OCI-LY7 (cell line): ENCODE data around the gene TYMP. TPM values are rescaled to one million over a fixed set of nuclear protein-coding genes. Genes with fewer than 3 reads are reported as not detected.

Source experiments
- BruUV-seq: library from RNA; stranded (reverse); fragments of 400-500 nt; replicated peaks from 2 replicates; lab custom pipeline; 2021; lab: Mats Ljungman, UMichigan
- CTCF ChIA-PET: fragments of 300-600 bp; sonication (Branson Sonifier 250); formaldehyde crosslinking; loops from one replicate; lab custom pipeline; 2022; ENCODE audit warnings: antibody characterized with exemption; ENCODE audit not compliant: unreplicated experiment; lab: Charles Lee
- POLR2A ChIA-PET: fragments of 300-600 bp; sonication (Branson Sonifier 250); formaldehyde crosslinking; loops from one replicate; lab custom pipeline; 2022; ENCODE audit warnings: antibody characterized with exemption; lab: Charles Lee
- DNase-seq: peaks from one replicate; pipeline ENCODE4 v3.0.0-alpha.2; 2015; ENCODE audit warnings: low spot score
- H2AFZ ChIP-seq: fragments of 200-600 bp; sonication (generic), shearing (Covaris generic); 2 replicates; pipeline ENCODE4 v1.6.1; 2014; ENCODE audit warnings: mild to moderate bottlenecking, antibody characterized with exemption, low read length, moderate library complexity
- H3K27ac ChIP-seq: fragments of 200-600 bp; sonication (generic); 2 replicates; pipeline ENCODE4 v1.5.1; 2014; ENCODE audit warnings: mixed run types, low read depth, mild to moderate bottlenecking, moderate library complexity, low read length, inconsistent platforms; ENCODE audit not compliant: poor library complexity, severe bottlenecking
- H3K36me3 ChIP-seq: fragments of 200-600 bp; sonication (generic); 2 replicates; pipeline ENCODE4 v1.6.1; 2014; ENCODE audit warnings: mild to moderate bottlenecking, antibody characterized with exemption, low read length, moderate library complexity, mixed read lengths; ENCODE audit not compliant: insufficient read depth
- H3K4me1 ChIP-seq: fragments of 200-600 bp; sonication (generic); 2 replicates; pipeline ENCODE4 v1.5.1; 2014; ENCODE audit warnings: mild to moderate bottlenecking, low read length; ENCODE audit not compliant: insufficient read depth, poor library complexity, severe bottlenecking
- H3K4me2 ChIP-seq: fragments of 200-600 bp; sonication (generic); 2 replicates; pipeline ENCODE4 v1.6.1; 2014; ENCODE audit warnings: mild to moderate bottlenecking, low read length
- H3K4me3 ChIP-seq: fragments of 200-600 bp; sonication (generic); 2 replicates; pipeline ENCODE4 v1.5.1; 2014; ENCODE audit warnings: mild to moderate bottlenecking, low read depth, low read length; ENCODE audit not compliant: poor library complexity, severe bottlenecking
- H3K79me2 ChIP-seq: fragments of 200-600 bp; sonication (generic); 2 replicates; pipeline ENCODE4 v1.6.1; 2016; ENCODE audit warnings: low read depth, mild to moderate bottlenecking, low read length, moderate library complexity, mixed read lengths; ENCODE audit not compliant: insufficient read depth
- H3K9me2 ChIP-seq: fragments of 200-600 bp; sonication (generic); 2 replicates; pipeline ENCODE4 v1.6.1; 2016; ENCODE audit warnings: mild to moderate bottlenecking, low read length, mixed read lengths; ENCODE audit not compliant: insufficient read depth
- H3K9me3 ChIP-seq: fragments of 200-600 bp; sonication (generic); 2 replicates; pipeline ENCODE4 v1.6.1; 2014; ENCODE audit warnings: mild to moderate bottlenecking, mixed run types, low read length, mixed read lengths
- H4K20me1 ChIP-seq: fragments of 200-600 bp; sonication (generic); 2 replicates; pipeline ENCODE4 v1.6.1; 2014; ENCODE audit warnings: mild to moderate bottlenecking, antibody characterized with exemption, low read length, moderate library complexity, mixed read lengths; ENCODE audit not compliant: insufficient read depth
- CTCF ChIP-seq: fragments of 200-600 bp; sonication (generic); conservative IDR thresholded peaks from 2 replicates; pipeline ENCODE4 v1.5.1; 2014; ENCODE audit warnings: mild to moderate bottlenecking, antibody characterized with exemption, low read length, moderate library complexity, mixed read lengths
- EZH2phosphoT487 ChIP-seq: fragments of 200-600 bp; sonication (generic); IDR thresholded peaks from 2 replicates; pipeline ENCODE4 v1.6.1; 2018; ENCODE audit warnings: low read depth, borderline replicate concordance, mild to moderate bottlenecking, mixed run types, antibody characterized with exemption, low read length, moderate library complexity, mixed read lengths
- intact Hi-C: fragments of 100-400 bp; cut with micrococcal nuclease; formaldehyde crosslinking; loops from one replicate; pipeline ENCODE4 v1.10.0; 2022; ENCODE audit not compliant: unreplicated experiment
- total RNA-seq, 2 experiments: library from RNA; depleted of rRNA in 1 of 2; stranded (reverse); fragments of >200 nt in 1 of 2; shearing (Covaris generic) in 1 of 2; gene quantifications; 2 replicates each; pipeline ENCODE4 v1.2.3, GENCODE V29; 2014 to 2022

Gene TYMP
- total RNA-seq, 2 experiments from 2014 or later, result 3.9 to 4.0 TPM

GRCh38 chr22:50505276-50505775 is 24.5 kb downstream of the TYMP start:
- Histone ChIP-seq H3K36me3 (peaks cover 24% of the 10 kb centered on the region; the same call in 1 of the 2 replicates), H3K27ac (no peak overlapping the region), H3K9me3 (no peaks in the 10 kb centered on the region), H2AFZ (no peak overlapping the region), H3K4me1 (peaks cover 22% of the 10 kb centered on the region), H3K79me2 (peaks cover 27% of the 10 kb centered on the region), H3K4me2 (no peak overlapping the region), H3K9me2 (no peaks in the 10 kb centered on the region), H4K20me1 (peaks cover 4% of the 10 kb centered on the region; the same call in 1 of the 2 replicates), H3K4me3 (no peak overlapping the region)
- intact Hi-C loops, result loop anchor here (5.0 to 10.0 kb wide), 2 partner anchors 233 to 261 kb away; partner anchors contain the start of genes MAPK11 and TUBGCP6
- ChIA-PET POLR2A (no interaction called here), CTCF (no interaction called here)
- TF ChIP-seq EZH2phosphoT487 (no peak), CTCF (no peak)
- DNase-seq, result no peak
- BruUV-seq, result no TSS peak

DNA sequence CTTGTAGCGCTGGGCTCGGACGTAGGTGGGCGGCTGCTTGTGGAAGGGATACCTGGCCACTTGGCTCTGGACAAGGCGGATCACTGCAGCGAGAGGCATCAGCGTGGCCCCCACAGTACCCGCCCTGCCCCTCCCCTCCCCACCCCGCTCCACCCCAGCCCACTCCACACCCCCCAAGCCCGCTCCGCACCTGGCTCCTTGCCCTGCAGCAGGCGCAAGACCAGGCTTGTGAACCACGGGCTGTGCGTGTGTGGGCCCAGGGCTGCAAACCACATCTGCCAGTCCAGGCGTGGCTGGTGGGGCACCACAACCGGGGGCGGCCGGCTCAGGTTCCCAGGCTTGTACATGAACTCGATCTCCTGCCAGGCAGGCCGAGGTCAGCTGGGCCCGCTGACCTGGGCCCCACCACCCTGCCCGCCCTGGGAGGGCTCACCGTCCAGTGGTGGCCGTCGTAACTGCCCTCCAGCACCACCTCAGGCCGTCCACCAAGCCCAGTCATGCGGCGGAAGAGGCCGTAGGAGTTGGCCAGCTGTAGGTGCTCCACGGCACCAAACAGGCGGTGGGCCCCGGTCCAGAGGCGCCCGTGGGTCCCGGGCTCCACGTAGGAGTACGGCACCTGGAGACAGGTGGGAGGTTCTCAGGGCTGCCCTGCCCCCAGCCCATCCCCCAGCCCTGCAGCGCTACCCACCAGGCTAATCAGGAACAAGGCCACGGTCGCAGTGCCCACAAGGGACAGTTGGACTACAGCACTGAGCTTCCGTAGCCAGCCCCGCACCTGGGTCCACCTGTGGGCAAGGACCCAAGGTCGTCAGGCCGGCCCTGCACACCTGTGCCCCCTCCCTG is 25.2 kb downstream of the TYMP start:
- no TSS peak for BruUV-seq
- H3K4me3 ChIP-seq, result no peak overlapping the region
- no peak for TF ChIP-seq EZH2phosphoT487
- no peak for TF ChIP-seq CTCF
- no peak overlapping the region for H3K27ac ChIP-seq
- DNase-seq, result no peak
- intact Hi-C loops, result loop anchor here (5.0 to 10.0 kb wide), 2 partner anchors 232 to 260 kb away; partner anchors contain the start of genes MAPK11 and TUBGCP6
- H4K20me1 ChIP-seq, result peaks cover 4% of the 10 kb centered on the region; the same call in 1 of the 2 replicates
- no peaks in the 10 kb centered on the region for H3K9me3 ChIP-seq
- H3K4me1 ChIP-seq, result peaks cover 17% of the 10 kb centered on the region
- ChIA-PET CTCF (no interaction called here), POLR2A (no interaction called here)
- H3K79me2 ChIP-seq, result peaks cover 20% of the 10 kb centered on the region
- no peak overlapping the region for H3K4me2 ChIP-seq
- no peak overlapping the region for H2AFZ ChIP-seq
- H3K36me3 ChIP-seq, result peaks cover 20% of the 10 kb centered on the region; the same call in 1 of the 2 replicates
- no peaks in the 10 kb centered on the region for H3K9me2 ChIP-seq
